ENCODE results near the gene RPIA.

- no peak for TF ChIP-seq CTCF (IDR thresholded peaks at IDR 0.05; ENCODE audit: insufficient read depth, low read depth, low read length)
- no peak for TF ChIP-seq EZH2 (IDR thresholded peaks at IDR 0.05; ENCODE audit: insufficient read depth, low read length)
Observed at GRCh38 chr2:88651646-88652045, 39.8 kb upstream of the RPIA start.
